GM08714 (cell line): ENCODE data around the gene SPEN.
"Not testable (repeated sequence)": the region's sequence is repeated elsewhere in the genome, so short reads cannot be mapped to it uniquely, and the experiment has no call there.

ENCODE experiments used
- H3K4me3 ChIP-seq: fragments of 200-500 bp; sonication (Bioruptor generic); 2 replicates; pipeline ENCODE4 v1.5.1; 2014; ENCODE audit warnings: mild to moderate bottlenecking, low read length, inconsistent platforms
- ZNF274 ChIP-seq: IDR thresholded peaks from 2 replicates; pipeline ENCODE4 v1.6.1; 2012; ENCODE audit warnings: mild to moderate bottlenecking, low read depth, low read length

The SPEN gene, protein sequence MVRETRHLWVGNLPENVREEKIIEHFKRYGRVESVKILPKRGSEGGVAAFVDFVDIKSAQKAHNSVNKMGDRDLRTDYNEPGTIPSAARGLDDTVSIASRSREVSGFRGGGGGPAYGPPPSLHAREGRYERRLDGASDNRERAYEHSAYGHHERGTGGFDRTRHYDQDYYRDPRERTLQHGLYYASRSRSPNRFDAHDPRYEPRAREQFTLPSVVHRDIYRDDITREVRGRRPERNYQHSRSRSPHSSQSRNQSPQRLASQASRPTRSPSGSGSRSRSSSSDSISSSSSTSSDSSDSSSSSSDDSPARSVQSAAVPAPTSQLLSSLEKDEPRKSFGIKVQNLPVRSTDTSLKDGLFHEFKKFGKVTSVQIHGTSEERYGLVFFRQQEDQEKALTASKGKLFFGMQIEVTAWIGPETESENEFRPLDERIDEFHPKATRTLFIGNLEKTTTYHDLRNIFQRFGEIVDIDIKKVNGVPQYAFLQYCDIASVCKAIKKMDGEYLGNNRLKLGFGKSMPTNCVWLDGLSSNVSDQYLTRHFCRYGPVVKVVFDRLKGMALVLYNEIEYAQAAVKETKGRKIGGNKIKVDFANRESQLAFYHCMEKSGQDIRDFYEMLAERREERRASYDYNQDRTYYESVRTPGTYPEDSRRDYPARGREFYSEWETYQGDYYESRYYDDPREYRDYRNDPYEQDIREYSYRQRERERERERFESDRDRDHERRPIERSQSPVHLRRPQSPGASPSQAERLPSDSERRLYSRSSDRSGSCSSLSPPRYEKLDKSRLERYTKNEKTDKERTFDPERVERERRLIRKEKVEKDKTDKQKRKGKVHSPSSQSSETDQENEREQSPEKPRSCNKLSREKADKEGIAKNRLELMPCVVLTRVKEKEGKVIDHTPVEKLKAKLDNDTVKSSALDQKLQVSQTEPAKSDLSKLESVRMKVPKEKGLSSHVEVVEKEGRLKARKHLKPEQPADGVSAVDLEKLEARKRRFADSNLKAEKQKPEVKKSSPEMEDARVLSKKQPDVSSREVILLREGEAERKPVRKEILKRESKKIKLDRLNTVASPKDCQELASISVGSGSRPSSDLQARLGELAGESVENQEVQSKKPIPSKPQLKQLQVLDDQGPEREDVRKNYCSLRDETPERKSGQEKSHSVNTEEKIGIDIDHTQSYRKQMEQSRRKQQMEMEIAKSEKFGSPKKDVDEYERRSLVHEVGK (N-terminal part only)

GRCh38 chr1:15847100-15847892, at the start of gene SPEN:
Gene SPEN (plus strand): TSS chr1:15847707. CDS start chr1:15848068, 361 bp downstream.
- TF ChIP-seq ZNF274: no peak
- H3K4me3 ChIP-seq: peak within 1 kb of the TSS; percentile 89

DNA sequence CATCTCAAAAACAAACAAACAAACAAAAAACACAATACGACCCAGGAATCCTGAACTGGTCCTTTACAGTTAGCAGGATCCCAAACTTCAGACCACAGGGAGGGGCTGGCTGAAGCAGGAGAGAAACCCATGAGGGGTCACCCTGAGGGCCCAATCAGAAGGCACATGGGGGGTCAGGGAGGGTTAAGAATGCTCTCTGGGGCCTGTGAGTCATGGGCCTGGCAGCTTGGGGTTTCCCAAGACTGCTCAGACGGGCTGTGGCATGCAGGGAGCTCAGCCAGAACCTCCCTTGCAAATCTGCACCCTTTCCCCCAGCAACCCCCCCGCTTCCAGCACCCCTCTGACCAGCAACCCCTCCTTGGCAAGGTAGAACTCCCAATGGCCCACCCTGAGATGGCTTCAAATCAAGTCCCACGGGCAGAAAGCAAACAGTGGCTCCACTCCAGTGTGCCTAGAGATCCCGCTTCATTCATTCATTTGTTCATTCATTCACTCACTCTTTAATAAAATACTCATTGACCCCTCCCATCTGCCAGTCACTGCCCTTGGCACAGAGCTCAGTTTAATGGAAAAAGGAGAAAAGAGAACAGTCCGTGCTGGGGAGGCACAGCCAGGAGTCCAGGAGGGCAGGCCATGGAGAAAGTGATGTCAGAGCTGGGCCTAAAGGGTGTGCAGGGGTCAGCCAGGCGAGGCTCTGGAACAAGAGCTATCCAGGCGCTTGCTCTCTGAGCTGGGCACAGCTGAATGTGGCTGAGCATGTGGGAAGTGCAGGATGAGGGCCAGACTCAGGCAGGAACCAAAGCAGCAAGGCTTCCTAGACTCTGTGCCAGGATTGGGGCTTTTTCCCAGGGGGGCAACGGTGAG, 48.3 kb upstream of the SPEN start:
- TF ChIP-seq ZNF274: no peak
- H3K4me3 ChIP-seq: no peak overlapping the region

- no peak for TF ChIP-seq ZNF274
- no peak overlapping the region for H3K4me3 ChIP-seq
Measured at GRCh38 chr1:15799928-15800835, 47.3 kb upstream of the SPEN start.

DNA sequence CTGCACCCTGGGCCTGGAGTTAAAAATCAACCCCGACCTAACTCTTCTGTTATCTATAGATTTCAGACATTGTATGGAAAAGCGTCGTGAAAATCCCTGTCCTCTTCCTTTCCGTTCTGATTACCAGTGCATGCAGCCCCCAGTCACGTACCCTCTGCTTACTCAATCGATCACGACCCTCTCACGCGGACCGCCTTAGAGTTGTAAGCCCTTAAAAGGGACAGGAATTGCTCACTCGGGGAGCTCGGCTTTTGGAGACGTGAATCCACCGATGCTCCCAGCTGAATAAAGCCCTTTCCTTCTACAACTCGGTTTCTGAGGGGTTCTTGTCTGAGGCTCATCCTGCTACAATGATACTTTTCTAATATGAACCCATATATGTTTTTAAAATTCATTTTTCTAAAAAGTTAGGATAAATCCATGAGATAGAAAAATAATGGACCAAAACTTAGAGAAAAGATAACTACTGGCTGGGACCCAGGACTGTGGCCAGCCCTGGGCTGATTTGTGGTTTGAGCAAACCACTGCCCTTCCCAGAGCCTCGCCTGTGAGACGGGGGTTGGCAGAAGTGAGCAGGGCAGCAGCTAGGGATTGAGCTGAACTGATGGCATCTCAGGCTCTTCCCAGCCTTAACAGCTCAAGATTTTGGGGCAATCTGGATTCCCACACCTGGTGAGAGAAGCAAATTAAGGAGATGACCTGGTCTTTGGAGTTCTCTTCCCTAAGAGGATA, 45.1 kb upstream of the SPEN start:
- no peak for TF ChIP-seq ZNF274
- no peak overlapping the region for H3K4me3 ChIP-seq

DNA sequence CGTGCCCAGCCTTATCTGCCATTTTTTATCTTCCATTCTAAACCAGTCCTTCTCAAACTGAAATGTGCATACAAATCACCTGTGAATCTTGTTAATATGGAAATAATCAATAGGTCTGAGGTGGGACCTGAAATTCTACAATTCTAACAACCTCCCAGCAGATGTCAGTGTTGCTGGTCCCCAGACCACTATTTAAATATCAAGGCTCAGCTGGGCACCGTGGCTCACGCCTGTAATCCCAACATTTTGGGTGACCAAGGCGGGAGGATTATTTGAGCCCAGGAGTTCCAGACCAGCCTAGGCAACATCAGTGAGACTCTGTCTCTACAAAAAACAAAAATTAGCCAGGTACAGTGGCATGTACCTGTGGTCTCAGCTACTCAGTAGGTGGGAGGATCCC, 44.1 kb upstream of the SPEN start:
- TF ChIP-seq ZNF274: no peak
- H3K4me3 ChIP-seq: no peak overlapping the region

- TF ChIP-seq ZNF274: no peak
- no peak overlapping the region for H3K4me3 ChIP-seq
Measured at GRCh38 chr1:15804060-15804459, 43.4 kb upstream of the SPEN start.

DNA sequence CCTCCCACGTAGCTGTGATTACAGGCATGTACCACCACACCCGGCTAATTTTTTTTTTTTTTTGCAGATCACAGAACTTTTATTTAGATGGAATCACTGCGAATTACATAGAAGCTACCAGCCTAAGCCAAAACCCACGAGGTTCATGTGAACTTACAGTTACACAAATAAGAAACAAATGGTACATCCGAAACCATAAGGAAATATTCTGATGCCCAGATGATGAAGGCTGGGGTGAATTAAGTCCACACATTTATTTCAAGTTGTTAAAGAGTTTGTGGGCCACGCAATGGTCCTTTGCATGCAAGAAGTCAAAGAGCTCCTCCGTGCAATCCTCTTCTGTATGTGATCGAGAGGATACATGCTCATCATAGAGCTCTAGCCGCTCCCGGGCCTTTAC, 40.4 kb upstream of the SPEN start:
- no peak for TF ChIP-seq ZNF274

GRCh38 chr1:15807549-15807948, 40.0 kb upstream of the SPEN start, which contains the start of gene UQCRHL:
Gene UQCRHL (minus strand): TSS chr1:15807649. CDS start chr1:15807649, 0 bp downstream.
- H3K4me3 ChIP-seq: not testable (repeated sequence)

More for the DNA sequence above, 40.4 kb upstream of the SPEN start:
- H3K4me3 ChIP-seq: no peak overlapping the region

DNA sequence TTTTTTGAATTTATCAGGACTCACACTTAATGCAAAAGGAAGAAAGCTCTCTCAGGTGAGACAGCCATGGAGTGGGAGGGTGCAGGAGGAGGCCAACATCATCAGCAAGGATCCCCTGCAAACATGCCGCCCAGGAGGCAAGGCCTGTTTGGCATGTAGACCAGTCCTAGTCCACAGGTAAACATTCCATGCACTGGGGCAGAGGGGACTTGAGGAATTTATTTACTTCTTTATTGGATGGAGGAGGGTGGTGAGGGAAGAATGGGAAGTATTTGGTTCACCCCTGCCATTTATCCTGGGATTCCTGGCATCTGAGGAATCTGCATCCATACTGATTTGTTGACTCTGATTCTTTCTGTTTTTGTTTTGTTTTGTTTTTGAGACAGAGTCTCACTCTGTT, 38.6 kb upstream of the SPEN start:
- TF ChIP-seq ZNF274: no peak
- H3K4me3 ChIP-seq: no peak overlapping the region

DNA sequence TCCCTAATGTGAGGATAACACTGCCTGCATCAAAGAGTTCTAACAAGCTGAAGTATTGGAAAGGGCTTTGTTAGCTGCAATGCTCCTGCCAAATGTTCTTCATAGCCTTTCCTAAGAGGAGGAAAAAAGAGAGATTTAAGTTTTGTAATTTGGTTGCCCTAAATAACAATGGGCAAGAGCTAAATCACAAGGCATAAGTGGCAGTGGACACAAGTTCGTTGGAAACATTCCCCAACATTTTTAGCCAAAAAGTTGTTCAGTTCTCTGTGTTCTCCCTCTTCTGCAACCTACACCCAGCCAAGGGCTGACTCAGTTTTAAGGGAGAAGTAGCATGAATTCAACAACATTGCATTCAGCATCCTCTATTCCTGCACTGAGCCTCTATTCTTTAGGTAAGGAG, 37.4 kb upstream of the SPEN start:
- H3K4me3 ChIP-seq: no peak overlapping the region
- TF ChIP-seq ZNF274: no peak

GRCh38 chr1:15816674-15817073, 30.8 kb upstream of the SPEN start:
- H3K4me3 ChIP-seq: no peak overlapping the region
- TF ChIP-seq ZNF274: no peak
